ENCODE data around the gene SETBP1. TPM values are rescaled to one million over a fixed set of nuclear protein-coding genes. Genes with fewer than 3 reads are reported as not detected.

The SETBP1 gene
- total RNA-seq, 1 experiment from 2014 or later, result 0.23 TPM

GRCh38 chr18:44778788-44779187, 98.1 kb downstream of the SETBP1 start:
- ATAC-seq (no peak), DNase-seq (ENCODE audit: low read depth, low spot score) (no peak)
- TF ChIP-seq SIN3A (IDR thresholded peaks at IDR 0.05; ENCODE audit: borderline replicate concordance, insufficient read depth, low read depth, low read length) (no peak), TCF7L2 (IDR thresholded peaks at IDR 0.05; ENCODE audit: low read depth, low read length) (no peak), REST (IDR thresholded peaks at IDR 0.05; ENCODE audit: insufficient read depth in 1 of 2, low read depth in 2 of 2, low read length in 1 of 2) (no peak), POLR2AphosphoS5 (IDR thresholded peaks at IDR 0.05; ENCODE audit: low read depth, low read length) (no peak), CTCF (IDR thresholded peaks at IDR 0.05) (no peak)
- CTCF ChIA-PET, result no interaction called here
- no peaks in the 10 kb centered on the region for H3K27me3 ChIP-seq (ENCODE audit: control insufficient read depth, insufficient read depth, low read length)
- BruUV-seq (replicated peaks), result no TSS peak
- POLR2A ChIA-PET, result no interaction called here
- intact Hi-C loops (cut with micrococcal nuclease; ENCODE audit: unreplicated experiment), result no loop called here
- in situ Hi-C loops (cut with HindIII; ENCODE audit: low pct_unique_long_range_greater_than_20kb, low sequenced_read_pairs), result no loop called here
- H3K4me1 ChIP-seq (ENCODE audit: control insufficient read depth, insufficient read depth, low read length), result no peaks in the 10 kb centered on the region
- H3K4me3 ChIP-seq (ENCODE audit: low read depth in 2 of 2, low read length in 2 of 2), result no peak overlapping the region
- H3K9me3 ChIP-seq (ENCODE audit: control insufficient read depth, insufficient read depth, low read depth, low read length), result no peaks in the 10 kb centered on the region
- H3K27ac ChIP-seq (ENCODE audit: low read length), result no peak overlapping the region
- H3K36me3 ChIP-seq (ENCODE audit: control insufficient read depth, insufficient read depth, low read length), result no peaks in the 10 kb centered on the region

- CTCF ChIA-PET, result no interaction called here
- no peaks in the 10 kb centered on the region for H3K36me3 ChIP-seq (ENCODE audit: control insufficient read depth, insufficient read depth, low read length)
- in situ Hi-C loops (cut with HindIII; ENCODE audit: low pct_unique_long_range_greater_than_20kb, low sequenced_read_pairs), result no loop called here
These were observed 99.1 kb downstream of the SETBP1 start for GRCh38 chr18:44779753-44780292.

More at GRCh38 chr18:44779753-44780292, 99.1 kb downstream of the SETBP1 start:
- no peak for TF ChIP-seq TCF7L2 (IDR thresholded peaks at IDR 0.05; ENCODE audit: low read depth, low read length)
- TF ChIP-seq CTCF (IDR thresholded peaks at IDR 0.05), result no peak
- TF ChIP-seq SIN3A (IDR thresholded peaks at IDR 0.05; ENCODE audit: borderline replicate concordance, insufficient read depth, low read depth, low read length), result no peak
- no peak for TF ChIP-seq REST (IDR thresholded peaks at IDR 0.05; ENCODE audit: insufficient read depth in 1 of 2, low read depth in 2 of 2, low read length in 1 of 2)
- H3K9me3 ChIP-seq (ENCODE audit: control insufficient read depth, insufficient read depth, low read depth, low read length), result no peaks in the 10 kb centered on the region
- POLR2A ChIA-PET, result no interaction called here
- ATAC-seq (no peak), DNase-seq (ENCODE audit: low read depth, low spot score) (no peak)
- no peak overlapping the region for H3K4me3 ChIP-seq (ENCODE audit: low read depth in 2 of 2, low read length in 2 of 2)
- H3K27me3 ChIP-seq (ENCODE audit: control insufficient read depth, insufficient read depth, low read length), result no peaks in the 10 kb centered on the region
- H3K4me1 ChIP-seq (ENCODE audit: control insufficient read depth, insufficient read depth, low read length), result no peaks in the 10 kb centered on the region
- intact Hi-C loops (cut with micrococcal nuclease; ENCODE audit: unreplicated experiment), result no loop called here
- no peak overlapping the region for H3K27ac ChIP-seq (ENCODE audit: low read length)
- no TSS peak for BruUV-seq (replicated peaks)
